Measurements from ENCODE around the gene IRX2. TPM values are rescaled to one million over a fixed set of nuclear protein-coding genes. Genes with fewer than 3 reads are reported as not detected.

IRX2 gene
- total RNA-seq, 2 donors from 2014 or later: not detected

DNA sequence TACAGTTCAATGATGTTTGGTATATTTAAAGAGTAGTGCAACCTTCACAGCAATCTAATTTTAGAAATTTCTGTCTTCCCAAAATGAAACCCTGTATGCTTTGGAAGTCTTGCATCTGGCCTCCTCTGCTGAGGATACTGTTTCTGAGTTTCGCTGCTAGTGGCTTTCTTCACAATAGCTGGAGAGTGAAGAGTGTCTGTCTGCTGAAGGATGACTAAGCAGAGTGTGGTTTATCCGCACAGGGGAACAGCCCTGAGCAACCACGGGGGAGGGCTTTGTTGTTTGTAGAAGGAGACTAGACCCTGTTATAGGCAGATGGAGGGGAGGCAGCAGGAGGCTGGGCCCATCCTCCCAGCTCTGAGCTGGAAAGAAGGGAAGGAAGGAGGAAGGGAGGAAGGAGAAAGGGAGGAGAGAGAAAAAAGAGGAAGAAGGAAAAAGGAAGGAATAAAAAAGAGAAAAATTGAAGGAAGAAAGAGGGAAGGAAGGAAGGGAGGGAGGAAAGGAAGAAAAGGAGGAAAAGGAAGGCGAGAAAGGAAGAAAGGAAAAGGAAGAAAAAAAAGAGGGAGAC is 10.5 kb upstream of the IRX2 start:
- H3K4me3 Mint-ChIP-seq: no peak overlapping the region
- peaks cover 24% of the 10 kb centered on the region for H3K27me3 Mint-ChIP-seq
- no peaks in the 10 kb centered on the region for H3K4me1 Mint-ChIP-seq
- H3K36me3 Mint-ChIP-seq (ENCODE audit: low read depth): no peaks in the 10 kb centered on the region
- no peak for ATAC-seq (replicated peaks)
- H3K27ac Mint-ChIP-seq: no peak overlapping the region
- H3K9me3 Mint-ChIP-seq: no peaks in the 10 kb centered on the region

DNA sequence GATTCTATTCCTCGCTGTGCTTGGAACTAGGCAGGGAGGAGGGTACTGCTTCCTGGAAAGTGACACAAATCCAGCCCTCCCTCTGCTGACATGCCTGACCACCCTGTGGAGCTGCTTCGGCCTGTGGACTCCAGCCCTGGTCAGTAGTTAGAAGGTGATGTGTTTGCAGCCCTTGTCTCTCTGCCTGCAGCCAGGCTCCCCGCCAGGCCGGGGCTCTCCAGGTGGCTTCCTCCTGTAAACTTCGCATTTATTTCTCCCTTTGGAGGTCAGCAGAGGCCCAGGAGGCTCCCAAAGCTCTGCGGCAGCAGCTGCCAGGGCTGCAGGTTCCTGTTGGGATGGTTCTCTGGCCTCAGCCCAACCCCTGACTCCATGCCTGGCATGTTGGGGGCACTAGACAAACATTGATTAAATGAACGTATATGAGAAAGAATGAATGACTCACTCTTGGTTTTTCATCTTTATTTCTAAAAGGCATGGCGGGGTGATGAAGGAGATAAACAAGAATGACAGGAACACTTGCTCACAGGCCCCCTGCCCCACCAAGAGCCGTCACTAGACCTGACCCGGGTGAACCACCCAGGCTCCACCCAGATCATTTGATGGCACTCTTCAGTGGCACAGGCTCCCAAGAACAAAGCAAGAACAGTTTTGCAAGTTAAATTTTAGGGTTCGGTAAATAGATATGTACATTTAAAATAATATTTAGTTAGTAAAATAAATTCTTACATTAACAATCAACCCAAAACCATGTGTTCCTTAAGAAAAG is 8.4 kb upstream of the IRX2 start:
- Mint-ChIP-seq H3K4me3 (no peak overlapping the region), H3K9me3 (no peaks in the 10 kb centered on the region), H3K4me1 (no peaks in the 10 kb centered on the region), H3K27me3 (peaks cover 36% of the 10 kb centered on the region), H3K27ac (no peak overlapping the region), H3K36me3 (ENCODE audit: low read depth) (peaks cover 5% of the 10 kb centered on the region)
- no peak for ATAC-seq (replicated peaks)

- no peak overlapping the region for H3K4me3 Mint-ChIP-seq
- no peak for ATAC-seq (replicated peaks)
- H3K27me3 Mint-ChIP-seq: peaks cover 35% of the 10 kb centered on the region
- peaks cover 5% of the 10 kb centered on the region for H3K36me3 Mint-ChIP-seq (ENCODE audit: low read depth)
- H3K4me1 Mint-ChIP-seq: peaks cover 3% of the 10 kb centered on the region
- H3K9me3 Mint-ChIP-seq: no peaks in the 10 kb centered on the region
- H3K27ac Mint-ChIP-seq: no peak overlapping the region
These were observed 7.6 kb upstream of the IRX2 start for GRCh38 chr5:2759091-2759490.

DNA sequence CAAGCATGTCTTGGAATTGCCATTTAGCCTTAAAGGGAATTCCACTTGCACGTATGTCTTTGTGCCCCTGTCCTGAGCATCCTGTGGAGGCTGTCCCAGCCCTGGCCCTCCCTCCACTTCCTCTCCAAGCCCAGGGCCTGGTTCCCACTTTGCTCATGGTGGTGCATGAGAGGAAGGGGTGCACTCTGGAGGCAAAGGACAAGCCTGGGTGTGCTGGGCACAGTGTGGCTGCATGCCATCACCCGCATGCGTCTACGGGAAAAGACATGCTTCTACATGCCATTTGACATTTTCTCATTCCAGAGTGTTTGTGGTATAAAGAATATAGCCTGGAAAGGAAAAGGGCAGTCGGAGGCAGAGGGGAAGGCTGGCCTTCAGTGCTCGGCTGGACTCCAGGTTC is 7.2 kb upstream of the IRX2 start:
- peaks cover 38% of the 10 kb centered on the region for H3K27me3 Mint-ChIP-seq
- ATAC-seq (replicated peaks): no peak
- H3K27ac Mint-ChIP-seq: no peak overlapping the region
- H3K36me3 Mint-ChIP-seq (ENCODE audit: low read depth): peaks cover 5% of the 10 kb centered on the region
- H3K4me3 Mint-ChIP-seq: no peak overlapping the region
- no peaks in the 10 kb centered on the region for H3K9me3 Mint-ChIP-seq
- H3K4me1 Mint-ChIP-seq: peaks cover 4% of the 10 kb centered on the region

- H3K27me3 Mint-ChIP-seq: peaks cover 42% of the 10 kb centered on the region
- H3K4me3 Mint-ChIP-seq: no peak overlapping the region
- no peak for ATAC-seq (replicated peaks)
- H3K9me3 Mint-ChIP-seq: no peaks in the 10 kb centered on the region
- peaks cover 5% of the 10 kb centered on the region for H3K36me3 Mint-ChIP-seq (ENCODE audit: low read depth)
- H3K4me1 Mint-ChIP-seq: peaks cover 4% of the 10 kb centered on the region
- H3K27ac Mint-ChIP-seq: no peak overlapping the region
These were observed 6.3 kb upstream of the IRX2 start for GRCh38 chr5:2757563-2758351.

- Mint-ChIP-seq H3K4me1 (peaks cover 4% of the 10 kb centered on the region), H3K27me3 (peaks cover 42% of the 10 kb centered on the region), H3K27ac (no peak overlapping the region)
These were observed 5.0 kb upstream of the IRX2 start for GRCh38 chr5:2756211-2757152.

DNA sequence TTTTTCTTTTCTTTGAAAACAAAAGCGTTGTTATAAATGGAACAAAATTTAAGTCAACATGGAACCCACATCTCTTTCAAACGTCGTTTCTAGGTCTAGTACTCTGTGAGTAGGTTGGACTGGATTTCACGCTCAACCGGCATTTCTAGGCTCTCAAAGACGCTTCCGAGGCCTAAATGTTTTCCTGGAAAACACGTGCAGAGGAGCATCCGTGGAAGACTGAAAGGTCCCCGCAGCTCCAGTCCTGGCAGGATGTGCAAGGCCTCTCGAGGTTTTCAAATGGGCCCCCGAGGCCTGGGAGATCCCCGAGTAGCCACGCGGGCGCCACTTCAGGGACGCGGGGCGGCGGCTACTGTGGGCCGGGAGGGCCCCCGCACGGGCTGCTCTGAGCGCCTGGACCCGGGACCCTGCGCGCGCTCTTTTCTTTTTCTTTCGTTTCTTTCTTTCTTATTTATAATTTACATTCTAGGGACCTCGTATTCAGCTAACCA is 4.2 kb upstream of the IRX2 start:
- H3K4me1 Mint-ChIP-seq: peaks cover 4% of the 10 kb centered on the region
- no peak for ATAC-seq (replicated peaks)
- H3K9me3 Mint-ChIP-seq: no peaks in the 10 kb centered on the region
- H3K36me3 Mint-ChIP-seq (ENCODE audit: low read depth): peaks cover 10% of the 10 kb centered on the region
- no peak overlapping the region for H3K27ac Mint-ChIP-seq
- peaks cover 42% of the 10 kb centered on the region for H3K27me3 Mint-ChIP-seq
- H3K4me3 Mint-ChIP-seq: peak overlapping the region; percentile 37

More at GRCh38 chr5:2756211-2757152, 5.0 kb upstream of the IRX2 start:
- Mint-ChIP-seq H3K4me3 (peak overlapping the region; percentile 37), H3K9me3 (no peaks in the 10 kb centered on the region), H3K36me3 (ENCODE audit: low read depth) (peaks cover 10% of the 10 kb centered on the region)
- no peak for ATAC-seq (replicated peaks)

- H3K27me3 Mint-ChIP-seq: peaks cover 43% of the 10 kb centered on the region
- H3K4me3 Mint-ChIP-seq: peak overlapping the region; percentile 37
These were observed 3.7 kb upstream of the IRX2 start for GRCh38 chr5:2755076-2755680.

DNA sequence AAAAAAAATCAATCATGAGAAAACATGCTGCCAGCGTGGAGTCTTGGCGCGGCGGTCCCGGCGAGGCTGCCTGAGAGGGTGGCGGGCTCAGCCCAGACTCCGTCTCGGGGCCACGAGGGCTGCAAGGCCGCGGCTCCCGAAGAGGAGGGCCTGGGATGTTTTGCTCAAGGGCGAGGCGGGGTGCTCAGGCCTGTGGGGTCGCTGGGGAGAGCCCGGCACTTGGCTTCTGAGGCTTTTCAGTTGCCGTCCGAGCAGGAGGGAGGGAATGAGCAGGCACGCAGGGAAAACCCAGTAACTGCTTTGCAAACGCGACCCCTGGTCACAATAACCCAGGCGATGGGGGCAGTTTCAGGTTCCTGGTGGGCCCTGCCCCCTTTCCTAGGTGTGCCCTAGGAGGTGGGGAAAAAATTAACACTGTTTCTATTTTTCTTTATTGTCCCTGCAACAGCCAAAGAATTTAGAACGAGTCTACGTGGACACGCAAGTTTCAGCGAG is 3.2 kb upstream of the IRX2 start:
- peaks cover 44% of the 10 kb centered on the region for H3K27me3 Mint-ChIP-seq
- no peaks in the 10 kb centered on the region for H3K9me3 Mint-ChIP-seq
- H3K36me3 Mint-ChIP-seq (ENCODE audit: low read depth): peaks cover 15% of the 10 kb centered on the region
- ATAC-seq (replicated peaks): no peak
- no peak overlapping the region for H3K27ac Mint-ChIP-seq
- peaks cover 4% of the 10 kb centered on the region for H3K4me1 Mint-ChIP-seq
- no peak overlapping the region for H3K4me3 Mint-ChIP-seq

More at GRCh38 chr5:2755076-2755680, 3.7 kb upstream of the IRX2 start:
- H3K36me3 Mint-ChIP-seq (ENCODE audit: low read depth): peaks cover 10% of the 10 kb centered on the region
- H3K9me3 Mint-ChIP-seq: no peaks in the 10 kb centered on the region
- no peak overlapping the region for H3K27ac Mint-ChIP-seq
- ATAC-seq (replicated peaks): no peak
- peaks cover 4% of the 10 kb centered on the region for H3K4me1 Mint-ChIP-seq

- Mint-ChIP-seq H3K9me3 (no peaks in the 10 kb centered on the region), H3K36me3 (ENCODE audit: low read depth) (peaks cover 15% of the 10 kb centered on the region), H3K4me1 (peaks cover 4% of the 10 kb centered on the region), H3K4me3 (no peak overlapping the region), H3K27ac (no peak overlapping the region), H3K27me3 (peaks cover 49% of the 10 kb centered on the region)
- ATAC-seq (replicated peaks): no peak
These were observed 2.3 kb upstream of the IRX2 start for GRCh38 chr5:2753452-2754420.

GRCh38 chr5:2752821-2753439 is 1.5 kb upstream of the IRX2 start:
- Mint-ChIP-seq H3K36me3 (ENCODE audit: low read depth) (peaks cover 15% of the 10 kb centered on the region), H3K9me3 (no peaks in the 10 kb centered on the region), H3K4me1 (peaks cover 4% of the 10 kb centered on the region), H3K4me3 (peak overlapping the region; percentile 15), H3K27ac (no peak overlapping the region), H3K27me3 (peaks cover 47% of the 10 kb centered on the region)
- ATAC-seq (replicated peaks): no peak

DNA sequence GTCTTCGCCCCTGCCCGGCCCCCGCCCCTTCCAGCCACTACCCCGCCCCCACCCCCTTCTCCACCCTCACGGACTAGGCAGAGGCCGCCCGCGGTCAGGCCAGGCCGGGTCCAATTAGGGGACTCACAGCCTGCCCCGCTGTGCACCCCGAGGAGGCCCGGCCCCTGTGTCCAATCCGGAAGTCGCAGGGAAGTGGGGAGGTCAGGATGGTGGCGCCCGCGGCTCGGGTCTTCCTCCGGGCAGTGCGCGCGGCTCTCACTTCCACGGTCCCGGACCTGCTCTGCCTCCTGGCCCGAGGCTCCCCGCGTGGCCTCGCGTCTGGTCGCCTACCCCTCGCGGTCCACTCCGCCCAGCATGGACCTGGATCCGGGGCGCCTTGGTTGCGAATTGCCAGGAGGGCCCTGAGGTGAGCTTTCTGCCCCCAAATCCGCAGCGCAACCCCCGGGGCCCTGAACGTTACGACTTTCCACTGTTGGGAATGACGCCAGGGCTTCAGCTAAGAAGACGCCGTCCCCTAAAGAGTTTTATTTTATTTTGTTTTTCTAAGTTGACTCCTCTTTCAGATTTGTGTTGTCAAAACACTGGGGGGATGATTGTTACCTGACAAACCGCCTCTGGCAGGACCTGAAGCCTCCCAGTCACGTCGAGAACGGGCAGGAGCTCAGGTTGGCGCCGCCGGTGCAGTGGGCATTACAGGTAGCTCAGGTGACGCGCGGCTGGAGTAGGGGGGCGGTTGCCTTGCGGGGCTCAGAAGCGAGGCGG is 763 bp upstream of the IRX2 start:
- peaks cover 41% of the 10 kb centered on the region for H3K27me3 Mint-ChIP-seq
- H3K27ac Mint-ChIP-seq: no peak overlapping the region
- H3K36me3 Mint-ChIP-seq (ENCODE audit: low read depth): peaks cover 15% of the 10 kb centered on the region
- no peaks in the 10 kb centered on the region for H3K9me3 Mint-ChIP-seq
- peaks cover 4% of the 10 kb centered on the region for H3K4me1 Mint-ChIP-seq
- no peak for ATAC-seq (replicated peaks)
- H3K4me3 Mint-ChIP-seq: peak overlapping the region; percentile 15

Measured in activated T-helper 17 cell treated with anti-CD3 and anti-CD28 coated beads, Interleukin-2, amount 50 U/mL, for 72 hours (primary cell).